PFSK-1 (cell line): ENCODE results near the gene PTPRA.

Experiments
- POLR2AphosphoS5 ChIP-seq: IDR thresholded peaks from 2 replicates; pipeline ENCODE4 v1.6.1; 2012; ENCODE audit warnings: low read depth, mild to moderate bottlenecking, control low read depth, low read length, moderate library complexity
- SIN3A ChIP-seq: IDR thresholded peaks from 2 replicates; pipeline ENCODE4 v1.6.1; 2012; ENCODE audit warnings: mild to moderate bottlenecking, low read length, moderate library complexity, borderline replicate concordance; ENCODE audit not compliant: insufficient read depth
- TAF1 ChIP-seq: IDR thresholded peaks from 2 replicates; pipeline ENCODE4 v1.6.1; 2012; ENCODE audit warnings: low read length, control low read depth, borderline replicate concordance; ENCODE audit not compliant: insufficient read depth
- TF ChIP-seq, protein P1 (sequence below), 2 experiments: IDR thresholded peaks; 2 replicates each; pipeline versions ENCODE4 v1.6.1 to v1.8.0; 2011 to 2012; ENCODE audit warnings: low read depth in 2 of 2, low read length in 2 of 2, control low read depth in 1 of 2, inconsistent platforms in 1 of 2, mild to moderate bottlenecking in 1 of 2, moderate library complexity in 1 of 2; ENCODE audit not compliant: insufficient read depth in 1 of 2

DNA sequence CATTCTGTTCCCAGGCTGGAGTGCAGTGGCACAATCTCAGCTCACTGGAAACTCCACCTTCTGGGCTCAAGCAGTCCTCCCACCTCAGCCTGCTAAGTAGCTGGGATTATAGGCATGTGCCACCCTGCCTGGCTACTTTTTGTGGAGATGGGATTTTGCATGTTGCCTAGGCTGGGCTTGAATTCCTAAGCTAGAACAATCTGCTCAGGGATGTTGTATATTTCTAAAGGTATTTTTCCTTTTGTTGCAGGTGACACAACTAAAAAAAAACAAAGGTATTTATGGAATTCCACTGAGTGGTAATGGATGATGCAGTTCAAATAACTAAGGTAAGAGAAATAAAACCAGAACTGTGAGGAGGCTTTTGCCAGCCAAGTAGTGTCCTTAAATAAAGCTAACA lies 49.7 kb downstream of the PTPRA start:
- TF ChIP-seq SIN3A (no peak), TAF1 (no peak), POLR2AphosphoS5 (no peak)
- TF ChIP-seq, protein P1, sequence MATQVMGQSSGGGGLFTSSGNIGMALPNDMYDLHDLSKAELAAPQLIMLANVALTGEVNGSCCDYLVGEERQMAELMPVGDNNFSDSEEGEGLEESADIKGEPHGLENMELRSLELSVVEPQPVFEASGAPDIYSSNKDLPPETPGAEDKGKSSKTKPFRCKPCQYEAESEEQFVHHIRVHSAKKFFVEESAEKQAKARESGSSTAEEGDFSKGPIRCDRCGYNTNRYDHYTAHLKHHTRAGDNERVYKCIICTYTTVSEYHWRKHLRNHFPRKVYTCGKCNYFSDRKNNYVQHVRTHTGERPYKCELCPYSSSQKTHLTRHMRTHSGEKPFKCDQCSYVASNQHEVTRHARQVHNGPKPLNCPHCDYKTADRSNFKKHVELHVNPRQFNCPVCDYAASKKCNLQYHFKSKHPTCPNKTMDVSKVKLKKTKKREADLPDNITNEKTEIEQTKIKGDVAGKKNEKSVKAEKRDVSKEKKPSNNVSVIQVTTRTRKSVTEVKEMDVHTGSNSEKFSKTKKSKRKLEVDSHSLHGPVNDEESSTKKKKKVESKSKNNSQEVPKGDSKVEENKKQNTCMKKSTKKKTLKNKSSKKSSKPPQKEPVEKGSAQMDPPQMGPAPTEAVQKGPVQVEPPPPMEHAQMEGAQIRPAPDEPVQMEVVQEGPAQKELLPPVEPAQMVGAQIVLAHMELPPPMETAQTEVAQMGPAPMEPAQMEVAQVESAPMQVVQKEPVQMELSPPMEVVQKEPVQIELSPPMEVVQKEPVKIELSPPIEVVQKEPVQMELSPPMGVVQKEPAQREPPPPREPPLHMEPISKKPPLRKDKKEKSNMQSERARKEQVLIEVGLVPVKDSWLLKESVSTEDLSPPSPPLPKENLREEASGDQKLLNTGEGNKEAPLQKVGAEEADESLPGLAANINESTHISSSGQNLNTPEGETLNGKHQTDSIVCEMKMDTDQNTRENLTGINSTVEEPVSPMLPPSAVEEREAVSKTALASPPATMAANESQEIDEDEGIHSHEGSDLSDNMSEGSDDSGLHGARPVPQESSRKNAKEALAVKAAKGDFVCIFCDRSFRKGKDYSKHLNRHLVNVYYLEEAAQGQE (IDR thresholded peaks at IDR 0.05; ENCODE audit: insufficient read depth in 1 of 2, low read depth in 2 of 2, low read length in 2 of 2), result no peak
